ENCODE data around the gene ACD. TPM values are rescaled to one million over a fixed set of nuclear protein-coding genes. Genes with fewer than 3 reads are reported as not detected.

ACD gene
- total RNA-seq = 10 to 100 TPM; 16.9 to 20.4 TPM

GRCh38 chr16:67659675-67660563 is at the start of gene ACD:
Gene ACD (minus strand): TSS chr16:67660260. CDS start chr16:67660220, 40 bp downstream.
- no peak for TF ChIP-seq CTCF (IDR thresholded peaks at IDR 0.05)
- ATAC-seq (ENCODE audit: insufficient number of reproducible peaks, low FRiP score, low read depth) (peak; percentile 70), DNase-seq (ENCODE audit: low spot score) (no peak)
- peaks cover 12 to 19% of the 10 kb centered on the region in 2 donors for H3K4me1 ChIP-seq (ENCODE audit: control insufficient read depth in 1 of 2, low read depth in 2 of 2)
- no peaks in the 10 kb centered on the region for H3K27me3 ChIP-seq (replicated peaks; ENCODE audit: insufficient read depth)
- peaks cover 15% of the 10 kb centered on the region for H3K36me3 ChIP-seq
- H3K4me3 ChIP-seq = peak within 1 kb of the TSS; percentile 91
- no peaks in the 10 kb centered on the region for H3K9me3 ChIP-seq
- peak within 1 kb of the TSS; percentile 84 to 97 for H3K27ac ChIP-seq

GRCh38 chr16:67709050-67709449 is 49.0 kb upstream of the ACD start:
- no peak overlapping the region for H3K27ac ChIP-seq
- DNase-seq (ENCODE audit: low spot score) (no peak), ATAC-seq (ENCODE audit: insufficient number of reproducible peaks, low FRiP score, low read depth) (no peak)
- no peak for TF ChIP-seq CTCF (IDR thresholded peaks at IDR 0.05)
- H3K4me1 ChIP-seq (ENCODE audit: control insufficient read depth in 1 of 2, low read depth in 2 of 2) = no peaks in the 10 kb centered on the region
- H3K9me3 ChIP-seq = no peaks in the 10 kb centered on the region
- no peaks in the 10 kb centered on the region for H3K27me3 ChIP-seq (replicated peaks; ENCODE audit: insufficient read depth)
- H3K4me3 ChIP-seq = no peak overlapping the region
- H3K36me3 ChIP-seq = no peaks in the 10 kb centered on the region

DNA sequence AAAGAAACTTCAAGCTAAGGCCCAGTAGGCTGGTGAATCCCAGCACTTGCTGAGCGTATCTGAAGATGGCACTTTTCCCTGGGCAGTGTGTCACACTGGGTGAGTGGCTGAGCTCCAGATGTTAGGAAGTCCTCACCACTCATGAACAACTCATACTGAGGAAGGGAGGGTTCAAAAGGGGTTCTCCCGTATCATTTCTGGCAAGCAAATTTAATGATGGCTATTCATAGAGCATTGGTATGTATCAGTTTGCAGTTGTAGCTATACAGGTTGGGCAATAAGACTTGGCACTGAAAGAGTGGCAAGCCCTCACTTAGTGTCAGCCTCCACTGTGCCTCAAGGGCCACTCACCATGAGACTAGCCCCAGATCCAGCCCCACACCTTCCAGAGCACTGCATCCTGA is 48.3 kb upstream of the ACD start:
- TF ChIP-seq CTCF (IDR thresholded peaks at IDR 0.05) = no peak
- Histone ChIP-seq H3K4me1 (ENCODE audit: control insufficient read depth in 1 of 2, low read depth in 2 of 2) (no peaks in the 10 kb centered on the region), H3K27me3 (replicated peaks; ENCODE audit: insufficient read depth) (no peaks in the 10 kb centered on the region), H3K4me3 (no peak overlapping the region), H3K9me3 (no peaks in the 10 kb centered on the region), H3K27ac (no peak overlapping the region), H3K36me3 (no peaks in the 10 kb centered on the region)
- no peak for ATAC-seq (ENCODE audit: insufficient number of reproducible peaks, low FRiP score, low read depth)
- DNase-seq (ENCODE audit: low spot score) = no peak

DNA sequence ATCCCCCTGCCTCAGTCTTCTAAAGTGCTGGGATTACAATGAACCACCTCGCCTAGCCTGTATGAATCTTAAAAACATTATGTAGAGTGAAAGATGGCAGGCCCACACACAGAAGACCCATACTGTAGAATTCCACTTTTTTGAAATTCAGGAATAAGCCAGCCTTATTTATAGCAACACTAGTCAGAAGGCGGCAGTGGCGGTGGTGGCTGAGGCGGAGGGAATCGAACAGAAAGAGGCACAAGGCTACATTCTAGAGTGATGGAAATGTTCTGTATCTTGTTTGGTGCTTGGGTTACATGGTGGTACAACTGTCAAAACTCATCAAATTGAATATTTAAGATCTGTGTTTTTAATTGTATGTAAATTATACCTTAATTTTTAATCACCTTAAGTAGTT is 47.7 kb upstream of the ACD start:
- H3K36me3 ChIP-seq = no peaks in the 10 kb centered on the region
- H3K4me1 ChIP-seq (ENCODE audit: control insufficient read depth in 1 of 2, low read depth in 2 of 2) = no peaks in the 10 kb centered on the region
- DNase-seq (ENCODE audit: low spot score) = no peak
- no peak overlapping the region for H3K4me3 ChIP-seq
- no peak overlapping the region for H3K27ac ChIP-seq
- TF ChIP-seq CTCF (IDR thresholded peaks at IDR 0.05) = no peak
- ATAC-seq (ENCODE audit: insufficient number of reproducible peaks, low FRiP score, low read depth) = no peak
- no peaks in the 10 kb centered on the region for H3K27me3 ChIP-seq (replicated peaks; ENCODE audit: insufficient read depth)
- no peaks in the 10 kb centered on the region for H3K9me3 ChIP-seq

DNA sequence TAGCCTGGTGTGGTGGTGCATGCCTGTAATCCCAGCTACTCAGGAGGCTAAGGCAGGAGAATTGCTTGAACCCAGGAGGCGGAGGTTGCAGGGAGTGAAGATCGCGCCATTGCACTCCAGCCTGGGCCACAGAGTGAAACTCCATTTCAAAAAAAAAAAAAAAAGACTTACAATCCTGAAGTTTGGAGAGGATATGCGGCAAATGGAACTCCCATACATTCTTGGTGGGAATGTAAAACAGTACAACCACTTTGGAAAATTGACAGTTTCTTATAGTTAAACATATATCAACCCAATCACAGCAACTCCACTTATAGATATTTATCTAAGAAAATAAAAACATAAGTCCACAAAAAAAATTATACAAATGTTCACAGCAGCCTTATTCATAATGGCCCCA is 47.1 kb upstream of the ACD start:
- ATAC-seq (ENCODE audit: insufficient number of reproducible peaks, low FRiP score, low read depth) = no peak
- no peak for TF ChIP-seq CTCF (IDR thresholded peaks at IDR 0.05)

More for the DNA sequence above, 47.1 kb upstream of the ACD start:
- Histone ChIP-seq H3K4me1 (ENCODE audit: control insufficient read depth in 1 of 2, low read depth in 2 of 2) (no peaks in the 10 kb centered on the region), H3K36me3 (no peaks in the 10 kb centered on the region), H3K9me3 (no peaks in the 10 kb centered on the region), H3K27ac (no peak overlapping the region), H3K27me3 (replicated peaks; ENCODE audit: insufficient read depth) (no peaks in the 10 kb centered on the region), H3K4me3 (no peak overlapping the region)
- DNase-seq (ENCODE audit: low spot score) = no peak

Measured in thoracic aorta (tissue), 2 donors.